ENCODE results near the gene CCT8L2.
"Not testable (repeated sequence)": the region's sequence is repeated elsewhere in the genome, so short reads cannot be mapped to it uniquely, and the experiment has no call there.

Gene CCT8L2

GRCh38 chr22:16558376-16558945 is 34.1 kb downstream of the CCT8L2 start:
- not testable (repeated sequence) for DNase-seq (ENCODE audit: low spot score)

GRCh38 chr22:16557511-16557910 is 35.1 kb downstream of the CCT8L2 start:
- DNase-seq (ENCODE audit: low spot score): not testable (repeated sequence)

- not testable (repeated sequence) for DNase-seq (ENCODE audit: low spot score)
Observed at GRCh38 chr22:16555077-16555994, 37.3 kb downstream of the CCT8L2 start.

- DNase-seq (ENCODE audit: low spot score): not testable (repeated sequence)
Observed at GRCh38 chr22:16543310-16543709, 49.3 kb downstream of the CCT8L2 start.

All from HuH-7.5 (cell line).